Endothelial cell of umbilical vein (primary cell): ENCODE measurements around the gene MFNG. TPM values are rescaled to one million over a fixed set of nuclear protein-coding genes. Genes with fewer than 3 reads are reported as not detected.

Experiments used
- BruUV-seq: library from RNA; stranded (reverse); fragments of 400-500 nt; replicated peaks from 2 replicates; lab custom pipeline; 2021; lab: Mats Ljungman, UMichigan
- CTCF ChIA-PET: fragments of 300-600, 350-600 bp; sonication (Branson Sonifier 250); formaldehyde crosslinking; loops from one replicate; lab custom pipeline; 2021; ENCODE audit warnings: antibody characterized with exemption, inconsistent platforms; lab: Charles Lee
- POLR2A ChIA-PET: fragments of 300-600, 350-600 bp; sonication (Branson Sonifier 250); formaldehyde crosslinking; loops from one replicate; lab custom pipeline; 2021; ENCODE audit warnings: antibody characterized with exemption, inconsistent platforms; lab: Charles Lee
- DNase-seq: peaks from one replicate; pipeline ENCODE4 v3.0.0-alpha.2; 2011; ENCODE audit warnings: low read depth, low spot score
- FAIRE-seq: peaks from 2 replicates; lab custom pipeline; 2011; peaks lifted over from hg19 to GRCh38; lab: Jason Lieb, UNC
- H2AFZ ChIP-seq: 2 replicates; pipeline ENCODE4 v1.6.0; 2012; ENCODE audit warnings: low read depth, low read length, control low read depth, inconsistent platforms
- H3K27ac ChIP-seq: 2 replicates; pipeline ENCODE4 v1.5.1; 2011; ENCODE audit warnings: low read depth, mild to moderate bottlenecking, control low read depth, low read length, moderate library complexity; ENCODE audit not compliant: insufficient read depth
- H3K27me3 ChIP-seq, 2 experiments: 2 replicates each; pipeline versions ENCODE4 v1.6.0 to v1.6.1; 2011; ENCODE audit warnings: low read length in 2 of 2, mixed read lengths in 1 of 2; ENCODE audit not compliant: control insufficient read depth in 2 of 2, insufficient read depth in 2 of 2
- H3K36me3 ChIP-seq, 2 experiments: 2 replicates in 1 of 2; 3 replicates in 1 of 2; pipeline ENCODE4 v1.5.1; 2011; ENCODE audit warnings: low read length in 2 of 2, mild to moderate bottlenecking in 1 of 2, moderate library complexity in 1 of 2; ENCODE audit not compliant: control insufficient read depth in 2 of 2, insufficient read depth in 2 of 2; ENCODE audit errors: extremely low read depth in 1 of 2
- H3K4me1 ChIP-seq: 3 replicates; pipeline ENCODE4 v1.5.1; 2011; ENCODE audit warnings: mild to moderate bottlenecking, low read length; ENCODE audit not compliant: control insufficient read depth, insufficient read depth; ENCODE audit errors: extremely low read depth
- H3K4me2 ChIP-seq: 2 replicates; pipeline ENCODE4 v1.6.1; 2011; ENCODE audit warnings: low read length, control low read depth, mixed read lengths; ENCODE audit not compliant: insufficient read depth
- H3K4me3 ChIP-seq, 3 experiments: fragments of 200-600 bp in 1 of 3; sonication (generic), shearing (Covaris generic) in 1 of 3; replicated peaks in 1 of 3; 2 replicates each; pipeline ENCODE4 v1.5.1; 2011 to 2016; ENCODE audit warnings: control low read depth in 3 of 3, low read length in 3 of 3, mild to moderate bottlenecking in 2 of 3, inconsistent platforms in 1 of 3, low read depth in 1 of 3, moderate library complexity in 1 of 3; ENCODE audit not compliant: insufficient read depth in 1 of 3
- H3K79me2 ChIP-seq: 2 replicates; pipeline ENCODE4 v1.6.0; 2012; ENCODE audit warnings: low read length, inconsistent platforms; ENCODE audit not compliant: control insufficient read depth, insufficient read depth
- H3K9ac ChIP-seq: replicated peaks from 2 replicates; pipeline ENCODE3; 2011; ENCODE audit warnings: low read length, control low read depth; ENCODE audit not compliant: insufficient read depth; ENCODE audit errors: extremely low read depth
- H3K9me1 ChIP-seq: replicated peaks from 3 replicates; pipeline ENCODE4 v1.6.0; 2011; ENCODE audit warnings: mild to moderate bottlenecking, low read length; ENCODE audit not compliant: control insufficient read depth, insufficient read depth; ENCODE audit errors: extremely low read depth
- H3K9me3 ChIP-seq: replicated peaks from 2 replicates; pipeline ENCODE4 v1.5.1; 2012; ENCODE audit warnings: low read length, inconsistent platforms; ENCODE audit not compliant: control insufficient read depth, insufficient read depth
- H4K20me1 ChIP-seq: replicated peaks from 2 replicates; pipeline ENCODE3; 2011; ENCODE audit warnings: mild to moderate bottlenecking, low read length; ENCODE audit not compliant: control insufficient read depth, insufficient read depth; ENCODE audit errors: extremely low read depth
- CTCF ChIP-seq, 2 donors: IDR thresholded peaks; 1 replicate in 1 of 2; 2 replicates in 1 of 2; pipeline ENCODE4 v1.5.1; 2011; ENCODE audit warnings: low read length in 2 of 2, mild to moderate bottlenecking in 2 of 2, moderate library complexity in 2 of 2, control low read depth in 1 of 2, inconsistent platforms in 1 of 2, low read depth in 1 of 2; ENCODE audit not compliant: insufficient read depth in 1 of 2; ENCODE audit errors: extremely low read depth in 1 of 2
- FOS ChIP-seq: IDR thresholded peaks from 2 replicates; pipeline ENCODE4 v1.6.1; 2011; ENCODE audit warnings: mild to moderate bottlenecking, low read length, moderate library complexity, borderline replicate concordance; ENCODE audit not compliant: insufficient read depth
- GATA2 ChIP-seq: IDR thresholded peaks from 2 replicates; pipeline ENCODE4 v1.7.0; 2011; ENCODE audit warnings: low read depth, mild to moderate bottlenecking, moderate library complexity, mixed read lengths, low read length; ENCODE audit not compliant: insufficient read length, insufficient read depth
- JUN ChIP-seq: IDR thresholded peaks from 2 replicates; pipeline ENCODE4 v1.6.1; 2011; ENCODE audit warnings: borderline replicate concordance, low read depth; ENCODE audit not compliant: insufficient read length, insufficient read depth
- MYC ChIP-seq: IDR thresholded peaks from one replicate; pipeline ENCODE4 v1.6.1; 2011; ENCODE audit warnings: mild to moderate bottlenecking, low read depth, low read length
- dilution Hi-C: fragments of 300-500 bp; cut with MboI; formaldehyde crosslinking; loops from one replicate; pipeline ENCODE4 v1.15.0; 2019; ENCODE audit warnings: low sequenced_read_pairs; ENCODE audit not compliant: extremely low pct_ligation_motif_present
- intact Hi-C: fragments of 100-400 bp; cut with micrococcal nuclease; formaldehyde crosslinking; loops from one replicate; pipeline ENCODE4 v1.10.0; 2022
- polyA plus RNA-seq, 4 experiments: library from polyadenylated mRNA; depleted of rRNA in 3 of 4; stranded (reverse) in 3 of 4; unstranded in 1 of 4; fragments of >200 nt; gene quantifications; 2 replicates each; pipeline versions ENCODE4 v1.2.1 to v1.2.3, GENCODE V29; 2011 to 2012; ENCODE audit warnings: missing spikeins in 1 of 4
- total RNA-seq: library from RNA; stranded (reverse); gene quantifications from 2 replicates; pipeline ENCODE4 v1.2.3, GENCODE V29; 2021

MFNG gene
- total and polyA plus RNA-seq, 2 donors (not counting 3 experiments of a cell fraction or from before 2014, with no cell fraction given) = 188 to 257 TPM

GRCh38 chr22:37491559-37492427, 5.6 kb upstream of the MFNG start:
- BruUV-seq = no TSS peak
- no peak overlapping the region for H3K27ac ChIP-seq
- H3K79me2 ChIP-seq = no peaks in the 10 kb centered on the region
- H3K9me1 ChIP-seq = no peaks in the 10 kb centered on the region
- TF ChIP-seq FOS (no peak), GATA2 (no peak), JUN (no peak), CTCF (IDR thresholded peaks at IDR 0.05; ENCODE audit: extremely low read depth in 1 of 2, insufficient read depth in 1 of 2, low read depth in 1 of 2, low read length in 2 of 2) (no peak), MYC (no peak)
- peaks cover 0 to 38% of the 10 kb centered on the region in 2 experiments for H3K36me3 ChIP-seq
- dilution Hi-C loops = no loop called here
- H4K20me1 ChIP-seq = no peaks in the 10 kb centered on the region
- H3K27me3 ChIP-seq = no peaks in the 10 kb centered on the region
- H3K4me1 ChIP-seq = peaks cover 7% of the 10 kb centered on the region
- intact Hi-C loops = no loop called here
- no peak overlapping the region for H2AFZ ChIP-seq
- no peak overlapping the region for H3K4me2 ChIP-seq
- H3K4me3 ChIP-seq = no peak overlapping the region
- FAIRE-seq = no peak
- CTCF ChIA-PET = interaction anchor here (1.4 kb wide), 2 partner anchors 9 to 19 kb away, joined by 3 to 4 read pairs; no protein-coding TSS in a partner anchor
- DNase-seq = no peak
- H3K9ac ChIP-seq = no peak overlapping the region
- H3K9me3 ChIP-seq = no peaks in the 10 kb centered on the region
- POLR2A ChIA-PET = no interaction called here
